GM23248 (cell line): ENCODE data around the gene SPAG6.

ENCODE experiments used
- EZH2 ChIP-seq: fragments of 200-600 bp; sonication (generic); IDR thresholded peaks from 2 replicates; pipeline ENCODE4 v1.6.1; 2018; ENCODE audit warnings: antibody characterized with exemption, mild to moderate bottlenecking; ENCODE audit not compliant: insufficient read depth, poor library complexity, severe bottlenecking
- EZH2phosphoT487 ChIP-seq: fragments of 200-600 bp; sonication (generic); IDR thresholded peaks from 2 replicates; pipeline ENCODE4 v1.6.1; 2018; ENCODE audit warnings: antibody characterized with exemption, moderate library complexity, mild to moderate bottlenecking, low read depth; ENCODE audit not compliant: insufficient read depth

DNA sequence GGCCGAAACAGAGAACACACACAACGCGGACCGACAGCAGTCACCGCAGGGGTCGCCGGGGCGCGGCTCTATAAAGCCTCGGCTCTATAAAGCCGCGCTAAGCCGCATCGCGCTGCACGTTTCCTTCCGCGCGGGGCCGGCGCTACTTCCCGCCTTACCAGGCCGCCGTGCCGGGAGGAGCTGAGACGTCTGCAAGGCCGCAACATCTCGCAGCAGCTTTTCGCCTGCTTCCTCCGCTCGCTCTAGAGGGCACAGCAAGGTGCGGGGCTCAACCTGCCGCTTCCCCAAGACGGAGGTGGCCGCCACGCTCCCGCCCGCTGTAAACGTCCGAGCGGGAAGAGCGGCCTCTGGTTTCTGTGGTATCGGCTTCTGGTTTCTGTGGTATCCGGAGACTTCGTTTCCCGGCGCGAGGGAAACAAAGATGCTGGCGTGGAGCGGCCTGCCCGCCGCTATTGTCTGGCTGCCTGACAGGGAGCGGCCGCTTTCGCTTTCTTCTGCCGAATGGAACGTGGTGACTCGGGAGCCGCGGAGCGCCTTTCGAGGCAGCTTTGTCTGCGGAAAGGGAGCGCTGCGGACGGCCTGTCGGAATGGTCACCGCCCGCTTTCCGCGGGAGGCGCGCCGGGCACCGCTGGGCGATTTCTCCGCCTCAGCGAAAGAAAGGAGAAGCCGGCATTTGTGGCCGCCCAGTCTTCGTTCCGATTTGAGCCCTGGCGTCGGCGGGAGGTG lies 91.8 kb downstream of the SPAG6 start:
- TF ChIP-seq EZH2 (no peak), EZH2phosphoT487 (no peak)
